ENCODE measurements around the gene CNPY1.

Gene CNPY1

GRCh38 chr7:155571581-155572345 is 25.4 kb upstream of the CNPY1 start:
- DNase-seq (ENCODE audit: low read depth) = no peak
- TF ChIP-seq, protein P1, sequence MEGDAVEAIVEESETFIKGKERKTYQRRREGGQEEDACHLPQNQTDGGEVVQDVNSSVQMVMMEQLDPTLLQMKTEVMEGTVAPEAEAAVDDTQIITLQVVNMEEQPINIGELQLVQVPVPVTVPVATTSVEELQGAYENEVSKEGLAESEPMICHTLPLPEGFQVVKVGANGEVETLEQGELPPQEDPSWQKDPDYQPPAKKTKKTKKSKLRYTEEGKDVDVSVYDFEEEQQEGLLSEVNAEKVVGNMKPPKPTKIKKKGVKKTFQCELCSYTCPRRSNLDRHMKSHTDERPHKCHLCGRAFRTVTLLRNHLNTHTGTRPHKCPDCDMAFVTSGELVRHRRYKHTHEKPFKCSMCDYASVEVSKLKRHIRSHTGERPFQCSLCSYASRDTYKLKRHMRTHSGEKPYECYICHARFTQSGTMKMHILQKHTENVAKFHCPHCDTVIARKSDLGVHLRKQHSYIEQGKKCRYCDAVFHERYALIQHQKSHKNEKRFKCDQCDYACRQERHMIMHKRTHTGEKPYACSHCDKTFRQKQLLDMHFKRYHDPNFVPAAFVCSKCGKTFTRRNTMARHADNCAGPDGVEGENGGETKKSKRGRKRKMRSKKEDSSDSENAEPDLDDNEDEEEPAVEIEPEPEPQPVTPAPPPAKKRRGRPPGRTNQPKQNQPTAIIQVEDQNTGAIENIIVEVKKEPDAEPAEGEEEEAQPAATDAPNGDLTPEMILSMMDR (conservative IDR thresholded peaks at IDR 0.05; ENCODE audit: low read depth, low read length) = no peak
- H3K4me3 ChIP-seq (ENCODE audit: low read depth, low read length) = no peak overlapping the region

DNA sequence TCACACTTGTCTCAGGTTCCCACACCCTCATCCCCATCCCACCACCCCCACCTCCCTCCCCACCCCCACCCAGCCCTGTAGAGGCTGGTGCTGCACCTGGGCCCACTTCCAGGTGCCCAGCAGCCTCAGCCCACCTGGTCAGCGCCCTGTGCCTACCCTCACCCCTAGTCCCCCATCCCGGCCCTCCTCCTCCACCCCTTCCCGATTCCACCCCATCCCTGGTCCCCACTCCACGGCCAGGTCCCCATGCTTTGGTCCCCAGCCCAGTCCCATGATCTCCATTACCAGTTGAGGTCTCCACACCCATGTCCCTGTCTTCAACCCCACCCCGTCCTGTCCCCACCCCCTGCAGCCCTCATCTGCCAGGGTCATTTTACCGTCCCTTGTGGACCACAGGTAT is 24.6 kb upstream of the CNPY1 start:
- no peak overlapping the region for H3K4me3 ChIP-seq (ENCODE audit: low read depth, low read length)
- TF ChIP-seq, protein P1 (conservative IDR thresholded peaks at IDR 0.05; ENCODE audit: low read depth, low read length) = no peak
- DNase-seq (ENCODE audit: low read depth) = no peak

GRCh38 chr7:155570171-155570958 is 24.0 kb upstream of the CNPY1 start:
- TF ChIP-seq, protein P1 (conservative IDR thresholded peaks at IDR 0.05; ENCODE audit: low read depth, low read length) = no peak
- no peak for DNase-seq (ENCODE audit: low read depth)
- H3K4me3 ChIP-seq (ENCODE audit: low read depth, low read length) = no peak overlapping the region

DNA sequence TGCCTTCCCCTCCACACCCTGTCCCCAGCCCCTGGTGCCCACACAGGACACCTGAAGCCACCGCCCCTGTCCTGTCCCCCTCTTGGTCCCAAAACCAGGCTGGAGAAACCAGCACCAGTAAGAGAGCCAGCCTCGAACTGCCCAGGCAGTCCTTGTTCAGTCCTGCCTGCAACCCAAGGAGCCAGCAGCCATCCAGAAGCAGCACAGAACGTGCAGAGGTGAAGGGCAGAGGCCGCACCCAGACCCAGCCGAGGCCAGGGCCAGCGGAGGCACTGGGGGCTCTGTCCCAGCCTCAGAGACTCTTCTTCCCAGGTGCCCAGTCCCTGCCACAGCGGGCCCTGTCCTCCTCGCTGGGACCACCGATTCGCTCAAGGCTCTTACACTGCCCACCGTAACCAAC is 23.3 kb upstream of the CNPY1 start:
- TF ChIP-seq, protein P1 (conservative IDR thresholded peaks at IDR 0.05; ENCODE audit: low read depth, low read length) = no peak
- no peak overlapping the region for H3K4me3 ChIP-seq (ENCODE audit: low read depth, low read length)
- DNase-seq (ENCODE audit: low read depth) = no peak

DNA sequence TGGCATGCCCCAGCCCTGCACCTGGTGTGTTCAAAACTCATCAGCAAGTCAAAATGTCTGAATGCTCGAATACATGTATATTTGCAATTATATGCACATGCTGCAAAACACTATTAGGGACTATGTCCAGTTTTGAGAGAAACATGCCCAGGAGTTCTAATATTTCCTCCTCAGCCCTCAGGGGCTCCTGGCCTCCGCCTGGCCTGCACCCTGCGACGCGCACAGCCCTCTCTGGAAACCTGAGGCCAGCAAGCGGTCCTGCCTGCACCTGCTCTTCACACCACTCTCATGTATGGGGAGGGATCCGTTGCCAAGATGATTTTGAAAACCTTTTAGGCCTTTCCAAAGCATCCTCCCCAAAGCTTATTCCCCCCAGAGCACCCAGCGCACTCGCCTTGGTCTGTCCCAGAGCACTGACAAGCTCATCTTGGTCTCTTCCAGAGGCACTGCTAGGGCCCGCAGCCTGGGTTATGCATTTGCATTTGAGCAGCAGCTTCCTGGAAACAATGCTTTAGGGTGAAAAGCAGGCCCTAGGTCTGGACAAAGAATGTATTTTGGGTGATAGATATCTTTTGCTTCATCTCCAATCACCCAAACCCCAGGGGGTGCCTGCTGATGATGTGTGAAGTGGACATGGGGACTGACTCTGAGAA is 22.6 kb upstream of the CNPY1 start:
- no peak for DNase-seq (ENCODE audit: low read depth)
- no peak overlapping the region for H3K4me3 ChIP-seq (ENCODE audit: low read depth, low read length)
- TF ChIP-seq, protein P1 (conservative IDR thresholded peaks at IDR 0.05; ENCODE audit: low read depth, low read length) = no peak

GRCh38 chr7:155568333-155568660 is 21.9 kb upstream of the CNPY1 start:
- no peak overlapping the region for H3K4me3 ChIP-seq (ENCODE audit: low read depth, low read length)
- TF ChIP-seq, protein P1 (conservative IDR thresholded peaks at IDR 0.05; ENCODE audit: low read depth, low read length) = no peak
- no peak for DNase-seq (ENCODE audit: low read depth)
